GM19438 (cell line): Measurements from ENCODE around the gene CGA.
"Not testable (repeated sequence)": the region's sequence is repeated elsewhere in the genome, so short reads cannot be mapped to it uniquely, and the experiment has no call there.

Source experiments
- ATAC-seq: cut with Tn5 transposase; IDR thresholded peaks from one replicate; pipeline ENCODE4 v1.9.1; 2021; ENCODE audit warnings: low read depth; ENCODE audit not compliant: unreplicated experiment

Gene CGA

GRCh38 chr6:87095087-87095509 lies at the start of gene CGA:
Gene CGA (minus strand): TSS chr6:87095106. CDS start chr6:87088200, 6,906 bp downstream.
- no peak for ATAC-seq

DNA sequence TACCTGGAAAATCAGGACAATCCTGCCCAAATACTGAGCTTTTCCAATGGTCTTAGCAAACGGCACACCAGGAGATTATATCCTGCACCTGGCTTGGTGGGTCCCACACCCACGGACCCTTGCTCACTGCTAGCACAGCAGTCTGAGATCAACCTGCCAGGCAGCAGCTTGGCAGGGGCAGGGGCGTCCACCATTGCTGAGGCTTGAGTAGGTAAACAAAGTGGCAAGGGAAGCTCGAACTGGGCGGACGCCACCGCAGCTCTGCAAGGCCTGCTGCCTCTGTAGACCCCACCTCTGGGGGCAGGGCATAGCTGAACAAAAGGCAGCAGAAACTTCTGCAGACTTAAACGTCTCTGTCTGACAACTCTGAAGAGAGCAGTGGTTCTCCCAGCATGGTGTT lies 45.0 kb upstream of the CGA start:
- ATAC-seq: not testable (repeated sequence)

DNA sequence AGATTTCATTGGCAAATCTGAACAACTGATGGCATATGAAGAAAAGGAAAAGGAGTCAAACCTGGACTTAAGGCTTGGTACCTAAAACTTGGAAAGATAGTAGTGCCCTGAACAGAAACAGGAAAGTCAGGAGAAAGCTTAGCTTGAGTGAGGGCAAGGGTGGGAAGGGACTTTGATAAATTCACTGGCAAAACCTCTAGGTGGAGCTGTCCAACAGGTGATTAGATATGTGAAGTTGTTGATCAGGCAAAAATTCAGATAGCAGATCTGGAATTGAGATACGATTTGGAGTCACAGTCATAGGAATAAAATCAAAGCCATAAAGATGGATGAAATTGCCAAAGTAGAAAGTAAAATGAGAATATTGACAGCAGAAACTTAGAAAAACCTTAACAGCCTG lies 44.3 kb upstream of the CGA start:
- peak; percentile 81 for ATAC-seq

DNA sequence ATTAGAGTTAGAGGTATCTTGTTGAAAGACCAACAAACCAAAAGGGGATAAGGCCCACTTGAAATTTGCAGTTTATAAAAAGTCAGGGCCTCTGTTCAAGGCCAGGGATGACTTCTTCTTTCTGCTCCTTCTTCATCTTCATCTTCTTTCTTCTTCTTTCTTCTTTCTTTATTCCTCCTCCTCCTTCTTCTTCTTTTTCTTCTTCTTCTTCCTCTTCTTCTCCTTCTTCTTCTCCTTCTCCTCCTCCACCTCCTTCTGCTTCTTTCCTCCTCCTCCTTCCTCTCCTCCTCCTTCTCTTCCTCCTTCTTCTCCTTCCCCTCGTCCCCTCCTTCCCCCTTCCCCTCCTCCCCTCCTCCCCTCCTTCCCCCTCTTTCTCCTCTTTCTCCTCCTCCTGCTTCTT lies 42.1 kb upstream of the CGA start:
- no peak for ATAC-seq

GRCh38 chr6:87127737-87128136 lies 32.8 kb upstream of the CGA start:
- ATAC-seq: no peak

DNA sequence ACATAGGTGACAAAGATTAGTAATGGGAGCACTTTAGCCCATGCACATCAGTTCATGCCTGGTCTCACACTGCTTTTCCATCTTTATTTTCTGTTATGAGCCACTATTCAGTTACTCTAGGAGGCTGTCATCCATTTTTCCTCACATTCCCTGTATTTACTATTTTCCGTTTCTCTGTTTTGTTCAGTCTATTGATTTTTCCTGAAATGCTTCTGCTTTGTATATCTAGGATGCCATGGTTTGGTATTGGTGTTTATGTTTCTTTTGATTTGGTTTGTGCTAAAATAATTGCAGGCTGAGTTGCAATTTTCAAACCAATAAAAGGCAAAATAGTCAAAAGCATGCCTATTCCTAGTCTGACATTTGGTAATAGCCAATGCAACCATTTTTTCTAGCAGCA lies 31.6 kb upstream of the CGA start:
- ATAC-seq: no peak

GRCh38 chr6:87124074-87124473 lies 29.2 kb upstream of the CGA start:
- ATAC-seq: no peak

GRCh38 chr6:87122477-87122876 lies 27.6 kb upstream of the CGA start:
- ATAC-seq: no peak

GRCh38 chr6:87118054-87118453 lies 23.1 kb upstream of the CGA start:
- ATAC-seq: no peak

- ATAC-seq: no peak
Observed at GRCh38 chr6:87116922-87117321, 22.0 kb upstream of the CGA start.

GRCh38 chr6:87115402-87116135 lies 20.7 kb upstream of the CGA start:
- ATAC-seq: no peak

GRCh38 chr6:87110636-87111035 lies 15.7 kb upstream of the CGA start:
- no peak for ATAC-seq

DNA sequence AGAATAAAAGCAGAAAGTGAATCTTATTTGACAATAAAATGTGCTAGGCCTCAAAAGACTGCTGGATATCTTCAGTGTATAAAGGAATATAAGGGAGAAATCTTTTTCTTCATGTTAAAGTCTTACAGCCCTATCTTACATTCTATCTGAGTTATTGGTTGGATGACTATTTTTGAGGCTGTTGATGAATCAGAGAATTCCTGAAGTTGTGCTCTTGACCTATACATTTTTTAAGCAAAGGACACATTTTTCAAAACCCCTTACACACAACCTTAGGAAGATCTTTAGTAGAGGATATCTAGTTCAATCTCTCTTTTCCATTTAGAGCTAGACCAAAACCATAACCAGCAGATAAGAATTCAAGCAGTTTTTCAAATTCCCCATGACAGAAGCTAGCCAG lies 10.9 kb upstream of the CGA start:
- ATAC-seq: no peak

DNA sequence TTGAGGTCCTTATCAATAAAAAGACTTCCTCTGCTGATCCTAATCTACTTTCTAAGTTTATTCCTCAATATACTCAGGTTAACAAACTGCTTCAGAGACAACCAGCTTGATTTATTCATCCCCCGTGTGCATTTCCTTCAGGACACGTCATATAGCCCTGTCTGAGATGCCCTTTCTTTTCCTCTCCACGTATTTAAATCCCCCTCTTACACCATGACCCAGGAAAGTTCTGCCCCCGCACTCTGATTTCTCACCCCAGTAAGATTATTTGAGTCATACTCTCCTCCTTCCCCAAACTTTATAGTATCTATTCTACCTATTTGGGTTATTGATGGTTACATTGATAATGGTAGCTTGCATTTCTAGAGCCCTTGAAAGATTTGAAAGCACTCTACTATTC lies 9.8 kb upstream of the CGA start:
- no peak for ATAC-seq

GRCh38 chr6:87103977-87104601 lies 9.2 kb upstream of the CGA start:
- no peak for ATAC-seq

- ATAC-seq: no peak
Observed at GRCh38 chr6:87102151-87102621, 7.3 kb upstream of the CGA start.

- no peak for ATAC-seq
Observed at GRCh38 chr6:87101067-87101466, 6.2 kb upstream of the CGA start.

- no peak for ATAC-seq
Observed at GRCh38 chr6:87100216-87100615, 5.3 kb upstream of the CGA start.

GRCh38 chr6:87099472-87099871 lies 4.6 kb upstream of the CGA start:
- no peak for ATAC-seq

DNA sequence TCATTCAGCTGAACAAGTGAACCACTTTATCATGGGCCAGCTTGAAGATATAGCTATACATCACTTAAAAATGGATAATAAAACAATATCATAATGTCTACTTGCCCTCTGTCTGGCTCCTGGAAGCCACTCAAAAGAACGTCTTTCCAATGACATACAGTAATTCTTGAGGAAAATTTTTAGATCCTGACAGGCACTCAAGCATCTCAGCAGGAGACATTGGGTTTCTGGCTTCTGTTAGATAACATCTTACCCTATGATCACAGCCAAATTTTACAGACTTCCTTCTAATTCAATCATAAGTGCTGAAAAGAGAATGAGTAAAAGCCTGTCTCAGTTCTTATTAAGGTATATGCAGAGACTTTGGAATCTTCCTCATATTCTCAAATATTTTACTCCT lies 330 bp downstream of the CGA start:
- ATAC-seq: no peak

- ATAC-seq: no peak
Observed at GRCh38 chr6:87093651-87094050, 1.3 kb downstream of the CGA start.

- ATAC-seq: no peak
Observed at GRCh38 chr6:87093199-87093598, 1.7 kb downstream of the CGA start.
